GM12891 (cell line): Measurements from ENCODE around the gene EXOC3.

ENCODE experiments used
- PAX5 ChIP-seq: IDR thresholded peaks from 2 replicates; pipeline ENCODE4 v1.6.1; 2011; ENCODE audit warnings: low read length, moderate library complexity, mild to moderate bottlenecking; ENCODE audit not compliant: insufficient read depth, severe bottlenecking
- POLR2A ChIP-seq: IDR thresholded peaks from 2 replicates; pipeline ENCODE4 v1.6.1; 2011; ENCODE audit warnings: low read depth, low read length, control low read depth
- POLR2AphosphoS5 ChIP-seq: IDR thresholded peaks from 2 replicates; pipeline ENCODE4 v1.6.1; 2011; ENCODE audit warnings: low read depth, low read length, control low read depth
- POU2F2 ChIP-seq: IDR thresholded peaks from 2 replicates; pipeline ENCODE4 v1.6.1; 2011; ENCODE audit warnings: low read depth, mild to moderate bottlenecking, control low read depth, low read length, moderate library complexity
- SPI1 ChIP-seq: IDR thresholded peaks from 2 replicates; pipeline ENCODE4 v1.6.1; 2011; ENCODE audit warnings: low read depth, low read length, control low read depth
- TAF1 ChIP-seq: IDR thresholded peaks from 2 replicates; pipeline ENCODE4 v1.6.1; 2011; ENCODE audit warnings: low read depth, low read length, control low read depth

GRCh38 chr5:439181-439580 is 3.8 kb upstream of the EXOC3 start:
- TF ChIP-seq POLR2A (no peak), PAX5 (no peak), POLR2AphosphoS5 (no peak), TAF1 (no peak), SPI1 (no peak), POU2F2 (no peak)
